ENCODE data around the gene USP17L27. TPM values are rescaled to one million over a fixed set of nuclear protein-coding genes. Genes with fewer than 3 reads are reported as not detected.

The USP17L27 gene
- not detected in 2 replicates for total RNA-seq

GRCh38 chr4:9343848-9344247 lies at the start of gene USP17L27:
Gene USP17L27 (plus strand): TSS chr4:9344148. CDS start chr4:9344148, 0 bp downstream.

GRCh38 chr4:9324865-9325264 lies 19.1 kb upstream of the USP17L27 start, which contains the start of gene USP17L24:
Gene USP17L24 (plus strand): TSS chr4:9325165. CDS start chr4:9325165, 0 bp downstream.

GRCh38 chr4:9329611-9330010 lies 14.3 kb upstream of the USP17L27 start, which contains the start of gene USP17L25:
Gene USP17L25 (plus strand): TSS chr4:9329911. CDS start chr4:9329911, 0 bp downstream.

GRCh38 chr4:9334358-9334757 lies 9.6 kb upstream of the USP17L27 start, which contains the start of gene USP17L26:
Gene USP17L26 (plus strand): TSS chr4:9334658. CDS start chr4:9334658, 0 bp downstream.

GRCh38 chr4:9339103-9339502 lies 4.8 kb upstream of the USP17L27 start, which contains the start of gene USP17L5:
Gene USP17L5 (plus strand): TSS chr4:9339403. CDS start chr4:9339403, 0 bp downstream.

GRCh38 chr4:9348593-9348992 lies 4.6 kb downstream of the USP17L27 start, which contains the start of gene USP17L28:
Gene USP17L28 (plus strand): TSS chr4:9348893. CDS start chr4:9348893, 0 bp downstream.

GRCh38 chr4:9353338-9353737 lies 9.4 kb downstream of the USP17L27 start, which contains the start of gene USP17L29:
Gene USP17L29 (plus strand): TSS chr4:9353638. CDS start chr4:9353638, 0 bp downstream.

GRCh38 chr4:9362829-9363228 lies 18.9 kb downstream of the USP17L27 start, which contains the start of gene USP17L30:
Gene USP17L30 (plus strand): TSS chr4:9363129. CDS start chr4:9363129, 0 bp downstream.

Other genes with a start within 250 kb of the USP17L27 start
- gene FAM90A26, start 173.7 kb upstream of the USP17L27 start, total RNA-seq = not detected in 2 replicates
- gene USP17L10, start 133.5 kb upstream of the USP17L27 start, total RNA-seq = not detected in 2 replicates
- gene USP17L11, start 128.7 kb upstream of the USP17L27 start, total RNA-seq = not detected in 2 replicates
- not detected in 2 replicates for gene USP17L12, start 124.0 kb upstream of the USP17L27 start, total RNA-seq
- not detected in 2 replicates for gene USP17L13, start 119.3 kb upstream of the USP17L27 start, total RNA-seq
- not detected in 2 replicates for gene USP17L15, start 109.8 kb upstream of the USP17L27 start, total RNA-seq
- not detected in 2 replicates for gene USP17L17, start 100.3 kb upstream of the USP17L27 start, total RNA-seq
- not detected in 2 replicates for gene USP17L18, start 95.5 kb upstream of the USP17L27 start, total RNA-seq
- not detected in 2 replicates for gene USP17L19, start 90.8 kb upstream of the USP17L27 start, total RNA-seq
- gene USP17L20, start 86.0 kb upstream of the USP17L27 start, total RNA-seq = not detected in 2 replicates
- not detected in 2 replicates for gene USP17L21, start 81.3 kb upstream of the USP17L27 start, total RNA-seq
- gene USP17L22, start 76.5 kb upstream of the USP17L27 start, total RNA-seq = not detected in 2 replicates
- not detected in 2 replicates for gene USP17L24, start 19.0 kb upstream of the USP17L27 start, total RNA-seq
- gene USP17L25, start 14.2 kb upstream of the USP17L27 start, total RNA-seq = not detected in 2 replicates
- not detected in 2 replicates for gene USP17L26, start 9.5 kb upstream of the USP17L27 start, total RNA-seq
- not detected in 2 replicates for gene USP17L5, start 4.7 kb upstream of the USP17L27 start, total RNA-seq
- gene USP17L28, start 4.7 kb downstream of the USP17L27 start, total RNA-seq = not detected in 2 replicates
- gene USP17L29, start 9.5 kb downstream of the USP17L27 start, total RNA-seq = not detected in 2 replicates
- gene USP17L30, start 19.0 kb downstream of the USP17L27 start, total RNA-seq = not detected in 2 replicates
- not detected in 2 replicates for gene DEFB131A, start 100.3 kb downstream of the USP17L27 start, total RNA-seq

All from nasal cavity respiratory epithelium epithelial cell of viscerocranial mucosa (primary cell).